NCI-H2171 treated with DMSO at 0.1 percent for 48 hours (cell line): ENCODE data around the gene SYP.

ENCODE experiments used
- DNase-seq: peaks from one replicate; lab custom pipeline; 2025; lab: John Stamatoyannopoulos, UW

The SYP gene

DNA sequence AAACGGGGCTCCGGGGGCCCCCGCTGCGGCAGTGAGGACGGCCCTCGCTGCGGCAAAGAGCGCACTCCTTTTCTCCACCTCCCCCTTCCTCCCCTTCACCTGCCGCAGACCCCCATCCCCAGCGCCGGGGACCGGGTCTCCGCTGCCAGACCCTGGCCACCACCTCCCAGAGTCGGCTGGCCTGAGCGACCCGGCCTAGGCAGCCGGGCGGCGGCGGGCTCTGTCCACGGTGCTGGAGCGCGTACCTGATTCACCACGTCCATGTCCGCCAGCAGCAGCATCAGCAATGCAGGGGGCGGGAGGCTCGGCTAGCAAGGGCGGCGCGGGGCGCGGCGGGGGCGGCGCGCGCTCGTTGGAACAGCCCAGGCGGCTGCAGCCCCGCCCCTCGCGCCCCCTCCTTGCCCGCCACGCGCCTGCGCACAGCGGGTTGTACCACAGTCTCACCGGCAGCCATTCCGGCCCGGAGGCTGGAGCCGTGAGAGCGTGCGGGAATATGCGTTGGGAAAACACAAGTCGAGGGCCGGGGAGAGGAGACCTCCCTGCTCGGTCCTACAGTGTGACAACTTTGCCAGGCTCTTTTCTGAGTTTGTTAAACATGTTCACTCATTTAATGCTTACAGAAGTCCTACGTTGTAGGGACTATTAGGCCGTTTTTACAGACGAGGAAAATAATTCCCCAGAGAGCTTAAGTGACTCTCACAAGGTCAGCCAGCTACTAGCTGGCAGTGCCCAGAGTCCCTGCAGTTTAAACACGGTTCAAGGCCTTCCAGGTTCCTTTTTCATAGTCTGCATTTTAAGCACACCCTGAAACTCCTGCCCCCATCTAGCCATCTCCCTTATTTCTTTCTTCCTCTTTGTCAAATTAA lies at the start of gene SYP:
SYP (minus strand) TSS at position 288 of the 866 bp plus-strand sequence; CDS start at position 281, 7 bp downstream.
- DNase-seq, result peak; percentile 73

DNA sequence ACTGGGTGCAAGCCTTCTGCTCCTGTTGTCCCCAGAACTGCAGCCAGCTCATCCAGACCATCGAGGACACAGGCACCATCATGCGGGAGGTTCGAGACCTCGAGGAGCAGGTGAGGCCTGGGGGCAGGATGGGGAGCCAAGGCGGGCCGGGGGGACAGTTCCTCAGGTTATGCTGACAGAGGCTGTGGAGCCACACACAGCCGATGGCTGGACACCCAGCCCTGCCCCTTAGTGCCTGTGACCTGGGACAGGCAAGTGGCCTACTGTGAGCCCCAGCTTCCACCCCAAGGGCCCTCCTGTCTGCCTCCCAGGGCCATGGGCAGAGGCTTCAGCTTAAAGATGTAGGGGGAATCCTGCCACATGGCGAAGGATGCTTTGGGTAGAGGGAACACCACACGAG lies 49.6 kb upstream of the SYP start:
- DNase-seq, result no peak

- DNase-seq, result no peak
Observed at GRCh38 chrX:49249071-49249470, 49.1 kb upstream of the SYP start.

GRCh38 chrX:49247916-49248811 lies 48.2 kb upstream of the SYP start:
- peak; percentile 53 for DNase-seq

GRCh38 chrX:49247346-49247745 lies 47.4 kb upstream of the SYP start:
- DNase-seq, result no peak

DNA sequence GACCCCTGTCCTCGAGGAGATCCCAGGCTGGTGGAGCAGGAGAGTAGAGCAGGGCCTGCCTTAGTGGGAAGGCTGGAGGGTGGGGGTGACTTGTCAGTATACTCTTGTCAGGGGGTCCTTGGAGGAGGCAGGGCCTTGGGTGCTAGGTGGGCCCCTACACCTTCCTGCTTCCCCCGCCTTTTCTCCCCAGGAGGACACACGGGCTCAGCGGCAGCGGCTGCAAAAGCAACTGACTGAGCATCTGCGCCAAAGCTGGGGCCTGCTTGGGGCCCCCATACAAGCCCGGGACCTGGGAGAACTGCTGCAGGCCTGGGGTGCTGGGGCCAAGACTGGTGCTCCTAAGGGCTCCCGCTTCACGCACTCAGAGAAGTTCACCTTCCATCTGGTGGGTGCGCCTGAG lies 46.5 kb upstream of the SYP start:
- no peak for DNase-seq

- DNase-seq, result no peak
Observed at GRCh38 chrX:49244207-49244606, 44.2 kb upstream of the SYP start.

DNA sequence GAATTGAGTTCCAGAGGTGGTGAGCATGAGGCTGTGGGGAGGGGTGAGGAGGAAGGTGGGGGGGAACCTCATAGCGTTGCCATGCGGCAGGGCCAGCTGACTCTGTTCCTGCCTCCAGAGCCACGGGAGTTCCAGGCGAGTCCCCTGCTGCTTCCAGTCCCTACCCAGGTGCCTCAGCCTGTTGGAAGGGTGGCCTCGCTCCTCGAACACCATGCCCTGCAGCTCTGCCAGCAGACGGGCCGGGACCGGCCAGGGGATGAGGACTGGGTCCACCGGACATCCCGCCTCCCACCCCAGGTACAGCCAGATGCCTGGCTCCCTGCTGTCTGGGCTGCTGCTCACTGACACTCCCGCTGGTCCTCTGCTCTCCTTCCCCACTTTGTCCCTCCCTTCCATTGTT lies 43.2 kb upstream of the SYP start:
- no peak for DNase-seq

DNA sequence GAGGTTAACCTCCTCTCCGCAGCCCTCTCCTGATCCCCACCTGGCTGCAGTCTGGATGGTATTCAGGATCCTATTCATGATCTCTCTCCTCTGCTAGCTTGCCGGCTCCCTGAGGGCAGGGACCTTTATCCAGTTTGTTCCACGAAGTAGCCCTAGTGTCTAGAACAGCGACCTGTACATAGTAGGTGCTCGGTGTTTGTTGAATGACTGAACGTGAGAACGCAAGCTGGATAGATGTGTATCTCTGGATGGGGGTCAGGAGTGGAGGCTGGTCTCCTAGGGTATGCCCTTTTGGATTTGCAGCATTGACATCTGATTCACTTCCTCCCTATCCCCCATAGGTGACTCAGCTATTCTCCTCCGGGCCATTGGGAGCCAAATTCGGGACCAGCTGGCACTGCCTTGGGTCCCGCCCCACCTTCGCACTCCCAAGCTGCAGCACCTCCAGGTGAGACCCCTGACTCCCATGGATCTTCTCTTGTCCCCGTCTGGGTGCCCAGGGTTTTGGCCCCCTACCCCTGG lies 42.6 kb upstream of the SYP start:
- no peak for DNase-seq

- no peak for DNase-seq
Observed at GRCh38 chrX:49238735-49239134, 38.7 kb upstream of the SYP start.

DNA sequence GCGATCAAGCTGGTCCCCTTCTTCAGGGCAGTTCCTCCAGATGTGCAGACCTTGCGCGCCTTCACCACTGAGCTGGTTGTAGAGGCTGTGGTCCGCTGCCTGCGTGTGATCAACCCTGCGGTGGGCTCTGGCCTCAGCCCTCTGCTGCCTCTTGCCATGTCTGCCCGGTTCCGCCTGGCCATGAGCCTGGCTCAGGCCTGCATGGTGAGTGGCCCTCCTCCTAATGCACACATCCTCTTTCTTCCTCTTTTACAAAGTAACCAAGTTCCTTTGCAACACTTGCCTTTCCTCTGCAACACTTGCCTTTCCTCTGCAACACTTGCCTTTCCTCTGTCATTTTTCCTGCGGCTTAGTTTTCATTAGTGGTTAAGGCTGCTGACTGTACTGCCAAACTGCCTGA lies 37.1 kb upstream of the SYP start:
- DNase-seq, result no peak

- no peak for DNase-seq
Observed at GRCh38 chrX:49233887-49234555, 34.0 kb upstream of the SYP start.

DNA sequence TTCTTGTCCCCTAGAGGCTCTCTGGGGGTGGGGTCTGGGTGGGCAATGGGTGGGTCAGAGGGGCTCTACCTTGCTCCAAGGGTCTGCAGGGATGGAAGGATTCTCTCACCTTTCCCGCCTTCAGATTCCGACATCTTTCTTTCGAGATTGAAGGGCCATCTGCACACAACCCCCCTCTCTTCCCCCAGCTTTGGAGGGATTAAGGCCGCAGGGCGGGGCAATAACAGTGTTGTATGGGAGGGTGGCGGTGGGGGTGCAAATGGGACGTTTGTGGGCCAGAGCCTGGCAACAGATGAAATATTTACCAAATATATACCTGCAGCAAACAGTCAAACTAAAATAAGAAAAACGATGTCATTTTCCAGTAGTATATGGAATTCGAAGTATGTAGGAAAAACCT lies 33.2 kb upstream of the SYP start, which contains the start of gene CACNA1F:
CACNA1F (minus strand) TSS at position 165 of the 400 bp plus-strand sequence; CDS start at position 134, 31 bp downstream.
- DNase-seq, result no peak

GRCh38 chrX:49232525-49232924 lies 32.5 kb upstream of the SYP start:
- no peak for DNase-seq

GRCh38 chrX:49231333-49232000 lies 31.5 kb upstream of the SYP start:
- no peak for DNase-seq

- DNase-seq, result peak; percentile 53
Observed at GRCh38 chrX:49230500-49231232, 30.7 kb upstream of the SYP start.

GRCh38 chrX:49228185-49228584 lies 28.2 kb upstream of the SYP start:
- DNase-seq, result no peak

DNA sequence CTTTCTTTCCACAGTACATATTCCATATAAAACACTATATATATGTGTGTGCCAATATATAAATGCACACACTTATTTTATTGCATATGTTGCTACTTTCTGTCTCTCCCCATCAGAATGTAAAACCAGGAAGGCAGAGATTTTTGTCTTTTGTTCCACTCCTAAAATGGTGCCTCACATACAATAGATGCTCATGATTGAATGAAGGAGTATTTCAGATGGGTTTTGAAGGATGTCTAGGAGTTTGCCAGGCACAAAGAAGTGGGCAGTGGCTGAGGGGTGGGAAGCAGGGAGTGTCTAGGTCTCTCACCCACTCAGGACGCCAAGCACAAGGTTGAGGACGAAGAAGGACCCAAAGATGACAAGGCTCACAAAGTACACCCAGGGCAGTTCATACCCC lies 27.7 kb upstream of the SYP start:
- DNase-seq, result no peak

- no peak for DNase-seq
Observed at GRCh38 chrX:49226946-49227345, 27.0 kb upstream of the SYP start.

DNA sequence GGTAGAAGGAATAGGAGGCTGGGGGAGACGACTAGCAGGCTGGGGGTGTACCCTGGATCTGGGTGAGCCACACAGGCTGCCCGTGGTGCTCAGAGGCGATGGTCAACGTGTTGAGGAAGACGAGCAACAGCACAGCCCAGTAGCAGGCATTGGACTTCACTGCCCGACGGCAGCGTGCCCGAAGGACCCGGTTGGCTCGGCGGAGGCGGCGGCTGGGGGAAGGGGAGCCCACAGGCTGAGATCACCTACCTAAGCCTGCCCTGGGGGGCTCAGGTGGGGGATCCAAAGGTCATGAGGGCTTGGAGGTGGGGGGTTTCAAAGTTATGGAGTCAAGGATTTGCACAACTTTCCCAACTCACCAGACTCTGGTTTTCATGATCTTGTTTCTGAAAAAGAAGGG lies 25.9 kb upstream of the SYP start:
- no peak for DNase-seq

GRCh38 chrX:49221868-49222267 lies 21.9 kb upstream of the SYP start:
- DNase-seq, result no peak
